AG04450 (cell line): ENCODE measurements around the gene USP50. TPM values are rescaled to one million over a fixed set of nuclear protein-coding genes. Genes with fewer than 3 reads are reported as not detected.

Experiments
- CTCF ChIA-PET: fragments of 300-600, 350-600 bp; formaldehyde crosslinking; extraction: SDS; loops from one replicate; lab custom pipeline; 2022; ENCODE audit warnings: antibody characterized with exemption, inconsistent platforms; lab: Charles Lee
- POLR2A ChIA-PET: fragments of 350-600 bp; formaldehyde crosslinking; extraction: SDS; loops from one replicate; lab custom pipeline; 2021; ENCODE audit warnings: antibody characterized with exemption, inconsistent platforms; lab: Yijun Ruan, JAX
- DNase-seq: peaks from one replicate; pipeline ENCODE4 v3.0.0-alpha.2; 2011; ENCODE audit warnings: low read depth, low spot score
- H3K27ac ChIP-seq: one replicate; pipeline ENCODE4 v1.5.1; 2012; ENCODE audit warnings: low read depth, low read length, control low read depth
- H3K27me3 ChIP-seq: one replicate; pipeline ENCODE4 v1.6.0; 2012; ENCODE audit warnings: low read length; ENCODE audit not compliant: control insufficient read depth, insufficient read depth
- H3K4me3 ChIP-seq: 2 replicates; pipeline ENCODE4 v1.5.1; 2011; ENCODE audit warnings: mild to moderate bottlenecking, low read depth, low read length, control low read depth
- H3K9me3 ChIP-seq: 2 replicates; pipeline ENCODE4 v1.5.1; 2012; ENCODE audit warnings: low read length; ENCODE audit not compliant: control insufficient read depth, insufficient read depth
- CTCF ChIP-seq: IDR thresholded peaks from 2 replicates; pipeline ENCODE4 v1.5.1; 2011; ENCODE audit warnings: low read depth, low read length, control low read depth, inconsistent platforms
- polyA plus RNA-seq: library from polyadenylated mRNA; depleted of rRNA; stranded (reverse); fragments of >200 nt; gene quantifications from 2 replicates; pipeline ENCODE4 v1.2.3, GENCODE V29; 2011

Gene USP50
- polyA plus RNA-seq, 1 experiment = not detected

DNA sequence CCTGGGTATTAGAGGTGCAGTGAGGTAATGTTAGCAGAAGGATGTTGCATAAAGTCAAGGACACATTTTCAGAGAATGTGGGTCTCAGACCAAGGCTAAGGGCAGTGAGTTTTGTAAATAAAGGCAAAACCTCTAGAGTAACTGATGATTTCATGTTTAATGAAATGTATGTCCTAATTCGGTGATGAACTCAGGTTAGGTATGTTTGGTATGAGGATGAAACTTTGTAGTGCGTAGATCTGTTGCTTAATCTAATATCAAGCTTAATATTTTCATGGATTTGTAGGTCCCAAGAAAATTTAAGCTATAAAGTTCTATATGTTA is 3.6 kb downstream of the USP50 start:
- Histone ChIP-seq H3K4me3 (no peak overlapping the region), H3K9me3 (no peaks in the 10 kb centered on the region), H3K27ac (no peak overlapping the region), H3K27me3 (no peaks in the 10 kb centered on the region)
- no peak for DNase-seq
- ChIA-PET POLR2A (interaction anchor here (1.4 kb wide), 1 partner anchor 11 kb away, joined by 3 read pairs; no protein-coding TSS in a partner anchor), CTCF (no interaction called here)
- no peak for TF ChIP-seq CTCF

DNA sequence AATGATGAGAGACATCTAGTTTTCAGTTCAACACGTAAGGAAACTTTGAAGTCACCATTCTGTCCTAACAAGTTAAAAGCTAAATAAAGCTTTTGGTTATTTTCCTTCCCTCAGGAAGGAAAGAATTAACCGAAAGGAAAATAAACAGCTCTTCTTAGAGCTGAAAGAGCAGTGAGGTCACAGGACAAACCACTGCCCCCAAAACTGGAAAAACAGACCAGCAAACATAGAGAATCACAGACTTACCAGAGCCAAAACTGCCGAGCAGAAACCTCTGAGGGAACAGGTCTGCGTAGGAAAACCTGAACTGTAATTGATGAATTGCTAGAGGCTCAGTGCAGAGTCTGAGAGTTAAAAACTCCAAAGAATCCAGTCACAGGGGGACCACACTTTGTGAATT is 14.7 kb downstream of the USP50 start:
- ChIA-PET POLR2A (interaction anchor here (1.0 kb wide), 1 partner anchor 11 kb away, joined by 3 read pairs; no protein-coding TSS in a partner anchor), CTCF (no interaction called here)
- peaks cover 2% of the 10 kb centered on the region for H3K27me3 ChIP-seq
- no peak overlapping the region for H3K4me3 ChIP-seq
- H3K27ac ChIP-seq = no peak overlapping the region
- TF ChIP-seq CTCF = no peak
- no peaks in the 10 kb centered on the region for H3K9me3 ChIP-seq
- no peak for DNase-seq

- POLR2A ChIA-PET = interaction anchor here (1.0 kb wide), 1 partner anchor 12 kb away, joined by 3 read pairs; no protein-coding TSS in a partner anchor
Measured at GRCh38 chr15:50531163-50531562, 15.3 kb downstream of the USP50 start.

GRCh38 chr15:50523851-50524251 is 22.6 kb downstream of the USP50 start:
- no peaks in the 10 kb centered on the region; the same call in 1 of the 2 replicates for H3K9me3 ChIP-seq
- ChIA-PET CTCF (interaction anchor here (1.1 kb wide), 1 partner anchor 10 kb away, joined by 3 read pairs; no protein-coding TSS in a partner anchor), POLR2A (no interaction called here)

More at GRCh38 chr15:50531163-50531562, 15.3 kb downstream of the USP50 start:
- H3K9me3 ChIP-seq = no peaks in the 10 kb centered on the region
- H3K27ac ChIP-seq = no peak overlapping the region
- H3K27me3 ChIP-seq = peaks cover 2% of the 10 kb centered on the region
- H3K4me3 ChIP-seq = no peak overlapping the region
- DNase-seq = no peak
- TF ChIP-seq CTCF = no peak
- CTCF ChIA-PET = no interaction called here

More at GRCh38 chr15:50523851-50524251, 22.6 kb downstream of the USP50 start:
- DNase-seq = no peak
- TF ChIP-seq CTCF = no peak
- Histone ChIP-seq H3K27ac (no peak overlapping the region), H3K4me3 (no peak overlapping the region), H3K27me3 (peaks cover 2% of the 10 kb centered on the region)
